Measurements from ENCODE around the gene CDH12. TPM values are rescaled to one million over a fixed set of nuclear protein-coding genes. Genes with fewer than 3 reads are reported as not detected.

CDH12 gene
- polyA plus RNA-seq, 1 donor, result 1.3 TPM

DNA sequence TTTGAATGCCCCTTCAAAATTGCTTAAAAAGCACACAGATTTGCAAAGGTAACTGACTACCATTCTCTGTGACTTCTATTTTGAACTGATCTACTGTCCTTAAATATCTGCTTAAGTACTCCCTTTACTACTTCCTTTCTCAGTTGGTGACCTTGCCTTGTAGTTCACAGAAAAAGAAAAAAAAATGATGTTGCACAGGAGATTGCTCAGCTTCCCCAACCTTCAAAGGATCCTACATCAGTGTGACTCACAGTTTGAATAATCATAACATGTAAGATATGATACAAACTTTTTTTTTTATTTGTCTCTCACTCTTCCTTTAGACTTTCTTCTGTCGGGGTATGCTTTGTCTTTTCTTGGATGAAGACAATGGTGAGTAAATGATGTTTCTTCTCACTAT is 1029.6 kb downstream of the CDH12 start:
- no peak for DNase-seq (ENCODE audit: low read depth)

DNA sequence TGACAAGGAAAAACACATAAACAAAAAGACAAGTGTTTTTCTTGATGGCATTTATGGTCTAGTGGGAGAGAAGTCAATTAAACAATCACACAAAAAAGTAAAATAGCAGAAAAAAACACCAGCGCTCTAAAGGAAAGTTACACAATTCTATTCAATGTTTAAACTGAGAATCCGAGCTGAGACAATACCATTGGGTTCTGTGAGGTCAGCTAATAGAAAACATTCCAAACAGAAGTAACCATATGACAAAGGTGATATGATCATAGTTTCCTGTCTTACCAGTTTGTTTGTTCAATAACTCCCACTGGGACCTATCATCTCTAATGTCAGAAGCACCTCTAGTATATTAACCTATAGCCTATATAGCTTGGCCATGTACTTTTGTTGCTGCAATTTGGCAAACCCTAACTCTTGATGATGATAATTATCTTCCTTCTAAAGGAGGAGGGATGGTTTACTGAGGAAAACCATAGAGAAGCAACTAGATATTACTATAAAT is 1030.0 kb downstream of the CDH12 start:
- no peak for DNase-seq (ENCODE audit: low read depth)

DNA sequence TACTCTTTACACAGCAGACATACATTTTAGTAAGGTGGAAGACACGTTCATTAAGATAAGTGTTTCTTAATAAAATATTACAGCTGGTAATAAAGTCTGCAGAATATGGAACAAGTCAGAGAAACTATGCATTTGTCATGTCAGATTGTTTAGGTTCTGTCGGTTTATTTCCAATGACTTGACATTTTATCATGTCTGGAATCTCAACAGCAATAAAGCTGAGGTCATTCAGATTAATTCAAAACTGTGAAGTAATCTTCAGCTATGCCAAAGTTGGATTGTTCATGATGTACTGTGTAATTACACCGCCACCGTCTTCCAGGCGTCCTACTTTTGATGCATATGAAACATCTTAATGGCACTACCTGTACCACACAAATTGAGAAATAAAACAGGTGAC is 1032.6 kb downstream of the CDH12 start:
- DNase-seq (ENCODE audit: low read depth), result no peak

DNA sequence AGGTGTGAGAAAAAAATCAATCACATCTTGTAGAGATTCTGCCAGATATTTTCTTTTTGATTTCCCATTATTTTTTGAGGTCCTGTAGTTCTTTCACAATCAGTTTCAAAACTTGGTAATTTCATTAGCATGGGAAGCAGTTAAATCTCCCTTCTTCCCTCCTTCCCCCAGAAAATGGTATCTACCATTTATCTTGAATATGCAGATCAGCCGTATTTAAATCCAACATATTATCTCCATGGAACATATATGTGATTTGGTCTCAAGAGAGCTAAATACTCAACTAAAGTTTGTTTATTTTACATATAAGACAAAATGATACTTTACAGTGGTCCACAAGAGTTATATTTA is 1034.8 kb downstream of the CDH12 start:
- no peak for DNase-seq (ENCODE audit: low read depth)

DNA sequence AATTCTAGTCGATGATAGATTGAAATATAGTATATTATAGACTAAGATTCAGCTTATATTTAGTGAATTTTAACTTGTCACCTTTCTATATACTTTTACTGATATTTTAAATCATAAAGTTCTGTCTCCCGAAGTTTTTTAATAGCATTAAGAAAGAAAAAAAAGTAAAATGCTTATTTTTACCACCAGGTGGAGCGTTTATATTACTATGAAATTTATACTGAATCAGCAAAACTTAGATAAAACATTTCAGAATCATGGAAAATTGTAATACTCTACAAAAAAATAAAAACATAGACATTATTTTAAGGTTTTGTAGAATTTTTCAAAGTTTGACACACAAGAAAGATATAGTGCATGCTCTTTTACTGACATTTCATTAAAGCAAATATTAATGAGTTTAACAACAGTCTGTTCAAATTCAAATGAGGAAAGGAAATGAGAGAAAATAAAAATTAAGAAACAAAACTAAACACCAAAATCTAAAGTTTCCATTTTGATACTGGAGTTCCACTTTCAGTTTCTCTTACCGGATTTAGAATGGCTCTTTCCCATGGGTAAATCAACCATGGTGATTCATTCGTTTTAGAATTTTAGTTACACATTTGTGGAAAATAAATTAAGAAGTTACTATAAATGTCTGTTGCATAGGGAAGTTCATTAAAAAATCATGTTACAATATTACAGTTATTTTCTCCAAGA is 1035.3 kb downstream of the CDH12 start:
- DNase-seq (ENCODE audit: low read depth), result no peak

DNA sequence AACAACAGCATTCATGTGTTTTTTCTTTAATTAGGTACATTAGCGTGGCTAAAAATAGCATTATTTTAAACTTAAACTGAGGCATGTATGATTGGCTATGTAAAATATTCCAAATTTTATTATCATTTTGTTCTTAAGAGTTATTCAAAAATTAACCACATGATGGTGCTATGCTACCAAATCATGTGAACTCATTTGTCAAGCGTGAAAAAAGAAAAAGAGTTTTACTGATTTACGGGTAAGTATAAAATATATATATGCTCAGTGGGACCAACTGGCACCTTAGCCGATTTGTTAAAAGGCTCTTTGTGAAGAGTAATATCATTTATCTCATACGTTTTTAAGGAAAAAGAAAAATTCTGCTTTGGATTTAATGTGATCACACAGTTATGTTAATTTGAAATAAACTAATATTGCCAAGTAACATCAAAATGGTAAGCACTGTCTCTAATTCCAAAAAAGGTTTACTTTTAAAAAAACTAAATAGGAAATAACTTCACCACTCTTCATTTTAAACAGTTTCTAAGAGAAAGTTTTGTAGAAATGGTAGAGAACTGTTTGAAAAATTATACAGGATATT is 1042.3 kb downstream of the CDH12 start:
- no peak for DNase-seq (ENCODE audit: low read depth)

DNA sequence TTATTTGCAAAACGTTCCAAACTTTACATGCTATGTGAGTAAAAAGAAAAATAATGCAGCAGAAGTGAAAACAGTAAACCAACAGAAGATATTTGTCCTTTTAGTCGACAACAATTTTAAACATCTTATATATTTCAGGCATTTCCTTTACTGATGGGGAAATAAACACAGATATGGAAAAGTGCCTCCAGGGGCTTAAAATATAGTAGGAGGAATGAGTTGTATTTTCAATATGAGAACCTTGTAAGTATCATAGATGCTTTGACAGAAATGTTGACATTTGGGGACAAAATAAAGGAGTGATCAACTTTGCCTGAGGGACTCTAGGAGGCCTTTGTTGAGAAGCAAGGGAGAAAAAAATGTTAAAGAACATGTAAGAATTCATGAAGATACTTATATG is 1043.5 kb downstream of the CDH12 start:
- no peak for DNase-seq (ENCODE audit: low read depth)

DNA sequence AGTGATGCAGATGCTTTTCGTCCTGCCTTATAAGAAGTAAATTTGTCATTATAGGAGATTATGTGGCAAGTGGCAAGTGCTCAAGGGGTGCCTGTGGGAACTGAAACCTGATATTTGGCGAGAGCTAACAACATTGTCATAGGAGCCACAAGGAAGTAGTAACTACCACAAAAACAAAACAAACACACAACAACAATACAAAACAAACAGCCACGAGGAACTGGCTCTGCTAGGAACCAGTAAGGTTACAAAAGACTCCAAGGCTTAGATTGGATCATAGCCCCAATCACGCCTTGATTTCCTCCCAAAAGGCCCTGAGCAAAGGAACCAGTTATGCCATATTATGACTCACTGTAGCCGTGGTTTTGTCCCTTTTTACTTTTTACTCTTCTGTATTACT is 1045.2 kb downstream of the CDH12 start:
- DNase-seq (ENCODE audit: low read depth), result no peak

DNA sequence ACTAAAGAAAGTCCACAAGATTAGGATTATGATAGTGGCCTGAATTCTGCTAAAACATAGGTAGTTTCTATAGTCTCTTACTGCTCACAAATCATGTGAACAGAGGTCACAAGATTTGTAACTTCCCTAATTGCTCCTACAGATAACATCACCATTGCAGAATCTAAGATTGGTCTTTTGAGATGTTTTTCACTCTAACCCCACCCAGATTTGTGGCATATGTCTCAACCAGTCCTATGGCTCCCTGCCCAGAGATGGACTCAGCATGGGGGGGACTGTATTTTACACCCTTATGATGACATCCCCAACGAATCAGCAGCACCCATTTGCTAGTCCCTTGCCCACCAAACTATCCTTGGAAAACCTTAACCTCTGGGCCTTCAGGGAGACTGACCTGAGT is 1046.2 kb downstream of the CDH12 start:
- no peak for DNase-seq (ENCODE audit: low read depth)

DNA sequence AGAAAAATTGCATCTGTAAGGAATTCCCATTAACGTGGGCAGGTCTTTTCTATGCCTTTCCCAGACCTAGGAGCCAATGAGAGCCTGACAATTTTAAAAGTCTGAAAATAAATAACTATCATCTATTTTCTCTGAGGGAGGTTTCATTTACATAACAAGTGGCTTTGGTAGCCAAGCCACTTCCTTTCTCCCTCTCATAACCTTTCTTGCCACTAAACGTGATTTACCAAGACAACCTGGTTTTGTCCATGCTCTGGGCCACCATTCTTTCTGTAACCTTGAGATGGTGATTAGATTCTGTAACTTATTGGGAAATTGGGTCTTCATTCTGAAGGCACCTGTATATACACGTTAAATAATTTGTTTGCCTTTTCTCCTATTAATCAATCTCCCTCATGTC is 1046.9 kb downstream of the CDH12 start:
- DNase-seq (ENCODE audit: low read depth), result no peak

DNA sequence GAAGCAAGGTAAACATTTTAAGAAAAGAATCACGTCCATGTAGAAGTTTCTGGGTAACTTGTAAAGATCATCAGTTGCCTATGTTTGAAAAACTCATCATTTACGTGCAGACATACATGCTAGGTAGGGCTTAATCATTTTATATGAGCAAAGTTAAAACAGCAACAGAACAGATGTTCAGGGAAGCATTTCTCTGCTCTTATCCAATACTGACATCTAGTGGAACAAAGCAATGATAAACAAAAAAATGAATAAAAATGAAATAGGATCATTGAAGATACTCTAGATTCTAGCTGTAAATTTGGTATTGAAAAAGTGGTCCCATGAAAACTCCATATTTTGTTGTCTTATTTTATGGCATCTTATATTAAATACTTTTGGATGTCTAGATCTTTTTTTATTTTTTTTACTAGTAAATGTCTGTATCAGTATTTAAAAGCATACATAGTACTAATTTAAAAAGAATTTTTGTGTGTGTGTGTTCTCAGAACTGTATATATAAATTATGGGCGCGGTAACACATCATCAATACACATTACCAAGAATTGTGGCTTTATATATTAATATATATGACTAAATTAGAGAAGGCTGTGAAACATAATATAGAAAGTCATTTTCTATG is 1050.2 kb downstream of the CDH12 start:
- peak; percentile 29 for DNase-seq (ENCODE audit: low read depth)

DNA sequence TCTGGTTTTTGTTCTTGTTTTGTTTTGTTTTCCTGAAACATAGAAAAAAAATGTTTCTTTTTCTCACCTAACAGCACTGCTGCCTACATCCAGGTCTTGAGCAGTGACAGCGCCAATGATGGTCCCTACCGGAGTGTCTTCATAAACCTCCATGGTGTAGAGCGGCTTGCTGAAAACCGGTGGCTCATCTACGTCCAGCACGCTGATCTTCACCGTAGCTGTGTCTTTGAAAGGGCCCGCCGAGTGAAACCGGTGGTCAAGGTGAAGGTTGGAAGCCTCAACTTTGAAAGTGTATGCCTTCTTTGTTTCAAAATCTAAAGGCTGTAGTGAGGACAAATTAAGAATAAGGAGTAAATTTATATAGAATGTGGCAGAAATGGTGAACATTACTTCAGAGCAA is 1051.0 kb downstream of the CDH12 start:
- DNase-seq (ENCODE audit: low read depth), result no peak

DNA sequence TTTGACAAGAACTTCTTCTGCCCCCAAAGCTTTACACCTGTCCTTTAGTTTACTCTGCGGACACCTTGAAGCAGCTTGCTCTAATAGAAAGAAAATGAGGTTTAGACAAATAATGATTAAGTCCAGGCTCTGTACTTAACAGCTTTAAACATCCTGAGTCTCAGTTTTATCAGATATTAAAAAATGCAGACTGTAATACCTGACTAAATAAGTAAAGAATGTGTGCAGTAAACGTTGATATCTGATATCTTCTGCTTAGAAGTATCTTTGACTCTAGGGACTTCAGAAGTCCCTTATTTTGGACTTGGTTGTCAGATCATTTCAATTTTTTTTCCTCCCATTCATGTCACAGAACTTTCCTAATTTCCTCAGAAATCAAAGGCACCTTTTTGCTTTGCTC is 1060.4 kb downstream of the CDH12 start:
- DNase-seq (ENCODE audit: low read depth), result no peak

DNA sequence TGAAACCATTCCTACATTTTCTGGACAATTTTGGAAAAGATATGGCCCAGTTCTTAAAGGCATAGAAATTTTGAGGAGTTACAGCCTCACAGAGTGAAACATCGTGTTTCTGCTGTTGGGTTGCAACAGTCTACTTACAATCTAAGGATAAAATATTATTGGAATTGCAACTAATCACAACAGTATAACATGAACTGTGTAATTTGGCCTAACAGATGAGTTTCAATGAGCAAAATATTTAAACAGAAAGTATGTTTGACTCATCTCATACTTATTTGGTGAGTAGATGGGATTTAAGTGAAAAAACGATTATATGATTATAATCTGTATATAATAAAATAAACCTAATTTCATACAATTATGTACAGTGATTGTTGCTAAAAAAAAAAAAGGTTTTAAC is 1061.8 kb downstream of the CDH12 start:
- DNase-seq (ENCODE audit: low read depth), result no peak

DNA sequence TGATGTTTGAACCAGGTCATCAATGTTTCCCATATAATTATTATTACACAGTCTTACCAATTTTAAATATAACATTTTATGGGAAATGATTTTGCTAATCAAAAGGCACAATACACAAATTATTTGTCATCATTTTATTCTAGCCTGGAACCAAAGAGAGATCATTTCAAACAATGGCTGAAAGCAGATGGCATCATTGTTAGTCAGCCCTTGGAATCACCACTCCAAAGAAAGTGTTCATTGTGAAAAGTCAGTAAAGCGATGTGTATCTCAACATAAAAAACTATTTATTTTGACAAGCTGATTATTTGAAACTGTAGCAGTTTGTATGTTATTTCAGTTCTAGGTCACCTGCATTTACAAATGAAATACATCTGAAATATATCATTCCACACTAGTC is 1068.7 kb downstream of the CDH12 start:
- DNase-seq (ENCODE audit: low read depth), result no peak

DNA sequence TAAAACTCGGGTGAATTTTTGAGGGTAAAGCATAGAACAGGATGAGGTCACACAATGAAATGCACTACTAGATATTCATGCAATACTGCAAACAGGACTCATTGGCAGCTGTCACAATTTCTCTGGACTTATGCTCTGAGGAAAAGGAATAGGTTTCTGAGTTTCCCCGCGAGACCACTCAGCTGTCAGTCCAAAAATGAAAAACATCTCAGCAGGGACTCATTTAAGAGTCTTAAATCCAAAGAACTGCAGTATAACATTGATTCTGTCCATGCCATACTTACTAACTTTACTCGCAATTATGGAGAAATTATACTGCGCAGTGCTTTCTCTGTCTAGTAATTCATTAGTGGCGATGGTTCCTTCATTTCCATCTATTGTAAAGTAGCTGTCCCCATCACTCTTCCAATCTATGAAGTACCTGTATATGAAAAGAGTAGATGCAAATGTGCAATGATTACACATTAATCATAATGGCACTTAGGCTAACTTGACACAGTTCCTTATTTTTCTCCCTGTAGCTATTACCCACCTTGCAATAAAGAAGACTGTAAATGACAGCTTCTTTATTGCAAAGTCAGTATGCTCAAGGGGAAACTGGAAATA is 1070.0 kb downstream of the CDH12 start:
- DNase-seq (ENCODE audit: low read depth), result no peak

DNA sequence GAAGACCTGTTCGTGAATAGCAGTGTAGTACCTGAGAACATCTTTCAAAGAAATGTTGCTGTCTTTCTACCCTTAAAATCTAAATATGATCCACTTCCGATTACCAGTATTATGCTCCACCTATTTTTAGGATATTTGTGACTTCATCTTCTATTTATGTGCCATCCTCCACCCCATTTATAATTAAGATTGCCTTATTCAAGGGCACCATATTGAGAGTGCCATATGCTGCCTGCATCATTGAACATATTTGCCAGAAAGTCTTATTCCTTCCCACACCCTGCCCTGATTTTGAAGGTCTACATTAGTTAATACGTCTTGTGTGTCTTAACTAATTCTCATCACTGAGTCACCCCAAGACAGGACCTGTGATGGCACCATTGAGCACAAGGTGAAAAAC is 1076.7 kb downstream of the CDH12 start:
- DNase-seq (ENCODE audit: low read depth), result no peak

DNA sequence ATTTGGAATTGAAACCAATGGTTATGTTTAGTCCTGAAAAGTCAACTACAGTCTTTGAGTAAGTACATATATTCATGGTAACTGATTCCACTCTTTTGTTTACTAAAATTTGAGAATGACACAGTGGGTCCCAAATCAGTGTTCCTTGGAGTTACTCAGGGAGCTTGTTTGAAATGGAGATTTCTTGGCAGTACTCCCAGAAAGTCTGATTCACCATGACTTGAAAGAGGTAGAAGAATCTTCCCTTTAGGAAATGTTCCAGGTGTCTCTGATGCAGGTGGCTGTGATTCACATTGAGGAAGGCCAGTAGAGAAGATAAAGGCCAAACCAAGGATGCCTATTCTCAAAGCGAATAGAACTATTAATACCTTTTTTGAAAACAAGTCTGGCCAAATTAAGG is 1078.3 kb downstream of the CDH12 start:
- no peak for DNase-seq (ENCODE audit: low read depth)

DNA sequence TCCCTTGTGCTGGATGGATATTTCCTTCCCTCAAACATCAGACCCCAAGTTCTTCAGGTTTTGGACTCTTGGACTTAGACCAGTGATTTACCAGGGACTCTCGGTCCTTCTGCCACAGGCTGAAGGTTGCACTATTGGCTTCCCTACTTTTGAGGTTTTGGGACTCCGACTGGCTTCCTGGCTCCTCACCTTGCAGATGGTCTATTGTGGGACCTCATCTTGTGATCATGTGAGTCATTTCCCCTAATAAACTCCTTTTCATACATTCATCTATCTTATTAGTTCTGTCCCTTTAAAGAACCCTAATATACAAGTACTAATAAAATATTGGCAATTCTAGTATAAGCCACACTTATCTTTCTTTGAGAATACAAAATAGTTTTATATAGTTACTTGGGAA is 1078.9 kb downstream of the CDH12 start:
- no peak for DNase-seq (ENCODE audit: low read depth)

DNA sequence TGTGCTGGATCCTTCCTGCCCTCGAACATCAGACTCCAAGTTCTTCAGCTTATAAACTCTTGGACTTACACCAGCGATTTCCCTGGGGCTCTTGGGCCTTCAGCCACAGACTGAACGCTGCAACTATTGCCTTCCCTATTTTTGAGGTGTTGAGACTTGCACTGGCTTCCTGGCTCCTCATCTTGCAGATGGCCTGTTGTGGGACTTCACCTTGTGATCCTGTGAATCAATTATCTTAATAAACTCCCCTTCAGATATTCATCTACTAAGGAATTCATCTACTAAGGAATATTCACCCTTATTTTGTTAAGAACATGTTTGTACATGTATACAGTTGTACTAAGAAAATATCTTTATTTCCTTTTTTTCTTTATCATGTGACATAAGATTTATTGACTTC is 1079.7 kb downstream of the CDH12 start:
- DNase-seq (ENCODE audit: low read depth), result no peak

DNA sequence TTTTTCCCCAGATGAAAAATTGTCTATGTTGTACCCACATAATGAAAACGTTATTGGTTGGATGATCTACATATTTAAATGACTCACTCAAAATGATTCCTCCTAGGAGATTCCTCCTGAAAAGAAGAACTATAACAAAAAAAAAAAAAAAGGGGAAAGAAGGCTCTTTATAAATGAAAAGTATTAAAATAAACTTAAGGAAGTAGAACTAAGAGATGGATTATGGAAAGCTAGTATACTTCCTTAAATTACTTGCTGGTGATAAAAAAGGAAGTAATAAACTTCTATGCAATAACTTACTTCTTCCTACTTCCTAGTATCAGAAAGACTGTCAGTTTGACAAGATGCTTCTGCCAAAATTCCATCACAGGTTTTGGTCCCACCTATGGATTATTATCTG is 1087.7 kb downstream of the CDH12 start:
- no peak for DNase-seq (ENCODE audit: low read depth)

DNA sequence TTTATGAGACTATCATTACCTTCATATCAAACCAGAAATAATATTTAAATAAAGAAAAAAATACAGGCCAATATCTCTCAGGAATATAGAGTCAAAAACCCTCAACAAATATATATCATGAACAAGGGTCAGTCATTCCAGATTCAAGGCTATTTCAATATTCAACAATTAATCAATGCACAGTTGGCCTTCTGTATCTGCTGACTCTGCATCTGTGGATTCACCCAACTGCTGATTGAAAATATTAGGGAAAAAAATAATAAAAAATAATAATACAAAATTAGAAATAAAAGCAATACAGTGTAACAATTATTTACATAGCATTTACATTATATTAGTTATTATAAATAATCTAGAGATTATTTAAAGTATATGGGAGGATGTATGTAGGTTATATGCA is 1114.0 kb downstream of the CDH12 start:
- DNase-seq (ENCODE audit: low read depth), result no peak

DNA sequence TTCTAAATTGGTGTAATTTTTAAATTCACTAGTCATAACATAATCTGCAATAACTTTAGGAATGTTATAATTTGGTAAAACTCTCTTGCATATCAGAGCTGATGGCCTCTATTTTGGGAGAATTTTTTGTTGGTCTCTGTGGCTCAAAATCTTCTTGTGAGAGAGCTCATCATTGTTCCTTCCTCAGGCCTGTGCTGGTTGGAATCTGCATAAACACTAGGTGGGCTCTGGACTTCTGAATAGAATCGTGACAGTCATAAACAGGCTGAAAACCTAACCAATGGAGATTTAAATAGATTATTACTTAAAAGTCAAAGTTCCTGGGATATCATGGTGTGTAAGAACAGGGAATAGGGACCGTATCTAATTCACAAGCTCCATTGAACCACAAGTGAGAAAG is 1129.6 kb downstream of the CDH12 start:
- no peak for DNase-seq (ENCODE audit: low read depth)
